G401 (cell line): ENCODE data around the gene SHISA6. TPM values are rescaled to one million over a fixed set of nuclear protein-coding genes. Genes with fewer than 3 reads are reported as not detected.

Experiments used
- DNase-seq: peaks from one replicate; pipeline ENCODE4 v3.0.0-alpha.2; 2015; ENCODE audit warnings: low spot score
- in situ Hi-C: cut with HindIII; loops from 2 replicates; pipeline ENCODE4 v1.10.0; 2016; ENCODE audit warnings: low sequenced_read_pairs, mixed read lengths
- total RNA-seq: library from RNA; depleted of rRNA; stranded (reverse); fragments of >200 nt; shearing (Covaris generic); gene quantifications from 2 replicates; pipeline ENCODE4 v1.2.3, GENCODE V29; 2014; rRNA removed

Gene SHISA6
- total RNA-seq = not detected in 2 replicates

- in situ Hi-C loops = no loop called here
- DNase-seq = no peak
Observed at GRCh38 chr17:11240841-11241610, at the start of gene SHISA6. Gene SHISA6 (plus strand): TSS chr17:11241213.

DNA sequence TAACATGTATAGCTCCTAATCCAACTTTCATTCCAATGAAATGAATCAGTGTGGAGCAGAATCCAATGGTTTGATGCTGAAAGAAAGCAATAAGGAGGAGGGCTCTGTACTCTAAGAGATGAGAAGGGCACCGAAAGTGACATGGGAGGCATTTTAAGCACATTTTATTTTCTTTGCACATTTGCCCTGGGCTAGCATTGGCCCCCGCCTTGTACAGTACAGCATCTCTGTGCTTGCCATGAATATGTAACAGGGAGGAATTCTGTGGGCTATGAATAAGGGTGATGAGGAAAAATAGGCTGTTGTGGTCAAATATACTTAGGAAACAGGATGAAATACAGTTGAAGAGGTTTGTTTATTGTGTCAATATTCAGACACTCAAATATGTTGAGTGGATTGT lies 45.2 kb upstream of the SHISA6 start:
- in situ Hi-C loops = no loop called here
- no peak for DNase-seq

DNA sequence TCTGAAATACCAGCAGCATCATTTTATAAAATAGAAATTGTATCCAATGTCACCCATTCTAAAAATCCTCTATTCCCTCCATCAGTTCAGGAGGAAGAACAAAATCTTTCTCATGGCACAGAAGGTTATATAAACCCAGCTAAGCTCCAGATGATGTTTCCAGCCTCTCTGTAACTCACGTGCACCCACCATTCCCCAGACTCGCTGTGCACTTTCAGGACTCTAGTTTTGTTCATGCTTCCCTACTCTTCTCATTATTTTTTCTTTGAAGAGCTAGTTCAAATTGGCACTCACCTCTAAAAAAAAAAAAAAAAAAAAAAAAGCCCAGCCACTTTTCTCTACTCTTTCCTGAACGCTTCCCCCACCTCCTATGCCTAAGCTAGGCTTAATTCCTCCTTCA lies 36.0 kb upstream of the SHISA6 start:
- DNase-seq = no peak
- in situ Hi-C loops = no loop called here

DNA sequence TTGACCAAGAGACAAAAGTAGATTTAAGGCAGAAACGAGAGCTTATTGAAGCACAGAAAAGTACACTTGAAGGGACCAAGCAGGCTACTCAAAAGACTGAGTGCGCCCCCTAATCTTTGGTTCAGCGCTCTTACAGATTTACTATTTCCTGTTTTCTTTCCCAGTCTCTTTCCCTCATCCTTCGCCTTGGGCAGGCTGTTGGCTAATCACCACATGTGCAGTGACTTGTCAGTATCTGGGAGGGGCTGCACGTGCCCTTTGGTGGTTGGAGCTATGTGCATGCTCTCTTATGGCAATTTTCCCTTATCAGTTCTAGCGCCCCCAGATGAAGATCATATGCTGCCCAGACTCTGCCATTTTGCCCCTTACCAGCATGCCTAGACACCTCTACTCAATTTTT lies 35.4 kb upstream of the SHISA6 start:
- DNase-seq = no peak
- in situ Hi-C loops = no loop called here

DNA sequence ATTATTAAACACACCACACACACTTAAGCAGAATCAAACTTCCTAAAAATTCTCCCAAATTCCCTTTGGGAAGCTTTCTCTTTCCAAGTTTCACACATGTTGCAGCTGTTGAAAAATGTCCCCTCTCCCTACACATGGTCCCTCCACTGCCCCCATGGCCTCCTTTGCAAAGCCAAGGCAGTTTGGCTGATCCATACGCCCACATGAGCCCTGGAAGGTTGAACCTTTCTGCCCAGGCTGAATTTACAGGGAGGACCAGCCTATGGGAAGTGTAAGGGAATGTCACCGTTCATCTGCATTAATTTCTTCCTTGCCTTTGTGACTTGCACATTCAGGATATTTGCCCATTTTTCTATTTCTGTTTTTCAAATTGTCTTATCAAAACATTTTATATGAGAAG lies 31.1 kb upstream of the SHISA6 start:
- no peak for DNase-seq
- in situ Hi-C loops = no loop called here

DNA sequence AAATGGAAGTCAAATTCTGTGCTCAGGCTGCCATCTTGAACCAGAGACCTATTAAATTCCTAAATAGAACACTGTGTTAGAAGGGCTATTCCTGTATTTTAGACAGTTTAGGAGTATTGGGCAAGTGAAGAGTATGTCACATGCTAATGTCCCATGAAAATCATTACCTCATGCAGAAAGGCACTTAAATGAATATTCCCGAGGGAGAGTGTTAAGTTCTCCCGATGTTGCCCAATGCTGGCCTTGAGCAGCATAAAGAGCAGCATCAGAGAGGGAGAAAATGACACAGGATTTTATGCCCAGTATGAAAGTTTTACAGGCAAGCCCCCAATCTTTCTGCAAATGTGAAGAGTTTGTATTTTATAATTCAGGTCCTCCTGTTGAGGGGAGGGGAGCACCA lies 28.2 kb upstream of the SHISA6 start:
- in situ Hi-C loops = no loop called here
- no peak for DNase-seq

DNA sequence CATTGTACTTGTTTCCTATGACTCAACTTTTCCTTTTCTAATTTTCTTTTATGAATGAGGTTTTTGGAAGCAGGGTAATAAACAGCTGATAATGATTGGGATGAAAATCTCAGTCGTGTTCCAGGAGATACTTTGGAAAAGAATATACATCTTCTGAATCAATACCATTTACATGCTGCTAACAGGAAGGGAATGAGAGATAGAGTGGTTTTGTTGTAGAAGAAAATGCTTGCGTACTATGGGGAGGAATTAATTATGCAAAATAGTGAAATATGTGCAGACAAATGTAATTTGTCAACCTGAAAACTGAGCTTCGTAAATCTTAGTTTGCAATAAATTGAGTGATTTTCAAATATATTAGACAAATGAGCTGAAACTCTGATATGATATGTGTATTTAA lies 24.0 kb upstream of the SHISA6 start:
- no peak for DNase-seq
- in situ Hi-C loops = no loop called here

DNA sequence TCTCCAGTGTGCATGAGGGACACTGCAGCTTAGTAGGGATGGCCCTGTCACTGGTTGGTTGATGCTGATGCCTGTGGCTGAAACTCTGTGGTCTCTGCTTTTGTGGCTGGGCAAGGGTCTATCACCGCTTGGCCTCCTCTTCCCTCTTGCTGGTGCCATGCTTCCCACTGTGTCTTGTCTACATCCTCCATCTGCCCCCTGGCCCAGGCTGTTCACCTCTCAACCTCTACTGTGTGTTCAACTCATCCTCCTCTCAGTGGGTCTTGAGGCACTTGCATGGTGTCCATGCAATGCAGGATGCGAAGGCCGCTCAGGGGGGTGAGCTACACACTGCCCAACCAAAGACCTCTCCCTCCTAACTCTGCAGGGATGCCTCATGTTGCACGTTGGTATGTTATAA lies 19.8 kb upstream of the SHISA6 start:
- DNase-seq = no peak
- in situ Hi-C loops = no loop called here

- DNase-seq = no peak
- in situ Hi-C loops = no loop called here
Observed at GRCh38 chr17:11221721-11222120, 19.3 kb upstream of the SHISA6 start.

GRCh38 chr17:11238705-11239104 lies 2.3 kb upstream of the SHISA6 start:
- DNase-seq = no peak
- in situ Hi-C loops = no loop called here

- in situ Hi-C loops = no loop called here
- no peak for DNase-seq
Observed at GRCh38 chr17:11239379-11239970, 1.5 kb upstream of the SHISA6 start.

GRCh38 chr17:11240041-11240840 lies 772 bp upstream of the SHISA6 start:
- in situ Hi-C loops = no loop called here
- DNase-seq = no peak

DNA sequence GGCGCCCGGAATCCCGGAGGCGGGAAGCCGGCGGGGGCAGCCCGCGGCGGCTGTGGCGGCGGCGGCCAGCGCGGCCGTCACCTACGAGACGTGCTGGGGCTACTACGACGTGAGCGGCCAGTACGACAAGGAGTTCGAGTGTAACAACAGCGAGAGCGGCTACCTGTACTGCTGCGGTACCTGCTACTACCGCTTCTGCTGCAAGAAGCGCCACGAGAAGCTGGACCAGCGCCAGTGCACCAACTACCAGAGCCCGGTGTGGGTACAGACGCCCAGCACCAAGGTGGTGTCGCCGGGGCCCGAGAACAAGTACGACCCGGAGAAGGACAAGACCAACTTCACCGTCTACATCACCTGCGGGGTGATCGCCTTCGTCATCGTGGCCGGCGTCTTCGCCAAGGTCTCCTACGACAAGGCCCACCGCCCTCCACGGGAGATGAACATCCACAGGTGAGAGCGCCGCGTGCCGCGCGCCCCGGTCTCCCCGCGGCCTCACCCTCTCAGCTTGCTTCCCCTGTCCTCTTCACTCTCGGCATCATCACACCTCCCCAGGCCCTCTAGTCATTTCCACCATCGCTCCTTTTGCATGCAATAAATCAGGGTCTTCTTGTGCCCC lies 706 bp downstream of the SHISA6 start:
- in situ Hi-C loops = no loop called here
- no peak for DNase-seq

GRCh38 chr17:11242411-11242810 lies 1.4 kb downstream of the SHISA6 start:
- no peak for DNase-seq
- in situ Hi-C loops = no loop called here

- in situ Hi-C loops = no loop called here
Observed at GRCh38 chr17:11244776-11245175, 3.8 kb downstream of the SHISA6 start.

GRCh38 chr17:11245187-11245586 lies 4.2 kb downstream of the SHISA6 start:
- in situ Hi-C loops = no loop called here
- no peak for DNase-seq

More at GRCh38 chr17:11244776-11245175, 3.8 kb downstream of the SHISA6 start:
- DNase-seq = no peak

DNA sequence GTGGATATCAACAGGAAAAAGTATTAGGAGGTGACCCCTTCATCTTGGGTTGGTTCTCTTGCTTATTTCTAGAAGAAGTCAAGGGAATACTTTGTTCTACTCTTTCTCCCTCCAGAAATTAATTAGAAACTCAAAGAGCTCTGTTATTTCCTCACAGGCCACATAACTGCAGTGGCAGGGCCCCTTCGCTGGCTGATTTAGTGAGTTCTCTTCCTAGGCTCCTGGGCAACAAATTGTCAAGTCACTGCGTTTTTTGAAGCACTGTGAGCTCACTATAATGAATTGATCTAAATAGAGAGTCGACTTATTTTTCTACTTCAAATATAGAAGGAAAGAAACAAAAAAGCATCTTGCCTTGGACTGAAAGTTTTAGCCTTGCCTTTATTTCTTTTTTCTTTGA lies 4.8 kb downstream of the SHISA6 start:
- in situ Hi-C loops = no loop called here
- DNase-seq = no peak

DNA sequence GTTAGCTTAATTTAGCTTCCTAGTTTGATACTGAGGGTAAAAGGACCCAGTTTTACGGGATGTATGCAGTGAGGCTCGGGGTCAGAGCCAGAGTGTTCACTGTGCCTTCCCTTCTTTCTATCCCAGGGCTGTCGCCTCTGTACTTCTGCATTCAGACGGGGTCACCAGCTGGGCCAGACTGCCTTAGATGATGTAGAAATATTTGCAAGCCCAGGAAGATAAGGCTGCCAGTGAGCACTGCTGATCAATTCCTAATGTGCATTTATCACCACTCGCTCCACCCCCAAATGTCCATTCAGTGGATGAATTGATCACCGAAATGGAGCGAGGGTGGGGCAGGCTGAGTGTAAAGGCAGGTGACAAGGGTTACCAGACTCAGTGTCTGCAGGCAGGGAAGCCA lies 9.1 kb downstream of the SHISA6 start:
- in situ Hi-C loops = no loop called here

DNA sequence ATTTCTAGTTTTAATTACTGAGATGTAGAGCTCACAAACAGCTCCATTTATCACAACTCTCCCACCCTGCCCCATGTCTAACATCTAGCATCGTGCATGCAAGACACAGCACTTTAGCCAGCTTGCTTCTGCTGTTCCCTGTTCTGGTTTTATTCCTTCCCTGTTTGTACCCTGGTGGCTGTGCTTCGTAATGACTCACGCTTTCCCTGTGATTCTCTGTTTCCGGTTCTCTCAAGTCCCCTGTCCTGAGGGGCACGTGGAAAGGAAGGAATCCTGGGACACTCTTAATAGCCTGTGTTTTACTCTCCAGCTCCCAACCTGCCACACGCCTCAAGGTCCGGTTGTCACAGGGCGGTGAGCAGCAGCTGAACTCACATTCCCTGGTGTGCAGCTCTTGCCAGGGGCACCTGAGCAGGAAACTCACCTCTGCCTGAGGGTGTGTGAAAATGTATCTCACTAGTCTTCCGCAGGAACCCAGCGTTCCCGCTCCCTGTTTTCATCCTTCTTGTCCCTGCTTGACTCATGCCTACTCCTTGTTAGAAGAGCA lies 10.6 kb downstream of the SHISA6 start:
- in situ Hi-C loops = no loop called here
- DNase-seq = no peak

More for the DNA sequence above, 9.1 kb downstream of the SHISA6 start:
- DNase-seq = no peak

DNA sequence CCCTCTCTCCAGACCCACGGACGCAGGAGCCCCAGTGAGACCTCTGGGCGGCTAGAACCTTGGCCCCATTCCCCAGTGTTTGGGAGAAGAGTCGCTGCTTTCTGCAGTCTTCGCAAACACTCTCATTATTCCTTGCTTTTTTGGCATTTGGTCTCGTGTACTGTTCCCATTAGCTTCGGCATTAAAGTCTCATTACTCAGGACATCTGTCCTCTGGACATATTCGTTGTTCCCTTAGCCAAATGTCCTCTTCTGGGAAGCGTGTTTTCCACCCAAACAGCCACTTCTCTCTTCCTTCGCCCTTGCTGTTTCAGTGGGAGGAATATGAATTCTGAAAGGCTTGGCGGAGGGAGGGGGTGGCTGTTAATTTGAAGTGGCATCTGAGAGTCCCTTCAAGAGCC lies 11.1 kb downstream of the SHISA6 start:
- no peak for DNase-seq
- in situ Hi-C loops = no loop called here
